GM12878 (cell line): ENCODE results near the gene TEX36. TPM values are rescaled to one million over a fixed set of nuclear protein-coding genes. Genes with fewer than 3 reads are reported as not detected.

Source experiments
- ATAC-seq: fragments of 200-7000 bp; cut with Tn5 transposase; 3 replicates; pipeline ENCODE4 v1.9.1; 2020; ENCODE audit warnings: mild to moderate bottlenecking, moderate library complexity
- BruUV-seq: library from RNA; stranded (reverse); fragments of 400-500 nt; replicated peaks from 2 replicates; lab custom pipeline; 2021; lab: Mats Ljungman, UMichigan
- CTCF ChIA-PET: fragments of 300-600 bp; sonication (Branson Sonifier 250); formaldehyde crosslinking; extraction: SDS; loops from one replicate; lab custom pipeline; 2021; ENCODE audit warnings: inconsistent platforms; lab: Yijun Ruan, JAX
- POLR2A ChIA-PET: fragments of 350-600 bp; formaldehyde crosslinking; extraction: SDS; loops from one replicate; lab custom pipeline; 2021; ENCODE audit warnings: inconsistent platforms; lab: Charles Lee
- RAD21 ChIA-PET: fragments of 300-600 bp; sonication (Branson Sonifier 250); formaldehyde crosslinking; loops from one replicate; lab custom pipeline; 2023; ENCODE audit warnings: antibody characterized with exemption; ENCODE audit not compliant: unreplicated experiment; lab: Charles Lee
- SMC1A ChIA-PET: fragments of 300-600 bp; sonication (Branson Sonifier 250); formaldehyde crosslinking; loops from one replicate; lab custom pipeline; 2023; ENCODE audit not compliant: unreplicated experiment, uncharacterized antibody; lab: Charles Lee
- DNase-seq: peaks from one replicate; pipeline ENCODE4 v3.0.0-alpha.2; 2011; ENCODE audit warnings: low read depth, low spot score
- FAIRE-seq: peaks from 3 replicates; lab custom pipeline; 2011; peaks lifted over from hg19 to GRCh38; lab: Jason Lieb, UNC
- H2AFZ ChIP-seq: 2 replicates; pipeline ENCODE4 v1.6.0; 2011; ENCODE audit warnings: low read depth, low read length, control low read depth; ENCODE audit not compliant: control insufficient read depth
- H3K27ac ChIP-seq: 2 replicates; pipeline ENCODE4 v1.5.1; 2011; ENCODE audit warnings: control low read depth; ENCODE audit not compliant: control insufficient read depth, insufficient read depth
- H3K27me3 ChIP-seq, 2 experiments: replicated peaks in 1 of 2; 2 replicates each; pipeline versions ENCODE4 v1.6.0 to v1.6.1; 2011; ENCODE audit warnings: low read length in 1 of 2; ENCODE audit not compliant: control insufficient read depth in 2 of 2, insufficient read depth in 2 of 2
- H3K36me3 ChIP-seq, 2 experiments: 2 replicates each; pipeline ENCODE4 v1.5.1; 2011; ENCODE audit warnings: low read length in 1 of 2; ENCODE audit not compliant: control insufficient read depth in 2 of 2, insufficient read depth in 2 of 2
- H3K4me1 ChIP-seq: 2 replicates; pipeline ENCODE4 v1.6.1; 2011; ENCODE audit warnings: mild to moderate bottlenecking, low read length, moderate library complexity, mixed read lengths; ENCODE audit not compliant: control insufficient read depth, insufficient read depth
- H3K4me2 ChIP-seq: 2 replicates; pipeline ENCODE4 v1.6.0; 2011; ENCODE audit warnings: control low read depth; ENCODE audit not compliant: control insufficient read depth, insufficient read depth
- H3K4me3 ChIP-seq: fragments of 200-600 bp; sonication (generic); 2 replicates; pipeline ENCODE4 v1.5.1; 2016
- H3K79me2 ChIP-seq: 2 replicates; pipeline ENCODE4 v1.6.0; 2011; ENCODE audit warnings: low read length; ENCODE audit not compliant: control insufficient read depth, insufficient read depth
- H3K9ac ChIP-seq: 2 replicates; pipeline ENCODE4 v1.8.0; 2011; ENCODE audit warnings: low read length, control low read depth, mixed read lengths; ENCODE audit not compliant: control insufficient read depth, insufficient read depth
- H3K9me3 ChIP-seq: replicated peaks from 3 replicates; pipeline ENCODE4 v1.5.1; 2011; ENCODE audit warnings: mild to moderate bottlenecking, low read length; ENCODE audit not compliant: control insufficient read depth, insufficient read depth
- H4K20me1 ChIP-seq: 2 replicates; pipeline ENCODE4 v1.6.0; 2011; ENCODE audit not compliant: control insufficient read depth, insufficient read depth
- ATF2 ChIP-seq: IDR thresholded peaks from 2 replicates; pipeline ENCODE4 v1.6.1; 2012; ENCODE audit warnings: low read length, inconsistent platforms
- CBX5 ChIP-seq: sonication (generic); IDR thresholded peaks from 2 replicates; pipeline ENCODE4 v1.6.1; 2016; ENCODE audit warnings: low read depth, moderate library complexity, mild to moderate bottlenecking, inconsistent platforms
- IKZF2 ChIP-seq, 2 experiments: fragments of 450-650 bp; IDR thresholded peaks; 2 replicates each; pipeline ENCODE4 v1.6.1; 2017; ENCODE audit warnings: mild to moderate bottlenecking in 2 of 2, moderate library complexity in 2 of 2
- KAT2A ChIP-seq: conservative IDR thresholded peaks from 2 replicates; pipeline ENCODE4 v1.6.1; 2011; ENCODE audit warnings: low read depth, low read length; ENCODE audit not compliant: control insufficient read depth
- KDM1A ChIP-seq: fragments of 200-600 bp; sonication (generic); IDR thresholded peaks from 2 replicates; pipeline ENCODE4 v1.6.1; 2016; ENCODE audit warnings: borderline replicate concordance
- NBN ChIP-seq: fragments of 450-650 bp; IDR thresholded peaks from 2 replicates; pipeline ENCODE4 v1.6.1; 2016
- RAD51 ChIP-seq: fragments of 450-650 bp; IDR thresholded peaks from 2 replicates; pipeline ENCODE4 v1.6.1; 2016; ENCODE audit warnings: moderate library complexity, mild to moderate bottlenecking, inconsistent platforms
- SP1 ChIP-seq: IDR thresholded peaks from one replicate; pipeline ENCODE4 v1.6.1; 2011; ENCODE audit warnings: low read depth, low read length
- SREBF1 ChIP-seq: IDR thresholded peaks from 2 replicates; pipeline ENCODE4 v1.6.1; 2012; ENCODE audit warnings: mild to moderate bottlenecking, low read length
- TAF1 ChIP-seq: IDR thresholded peaks from 2 replicates; pipeline ENCODE4 v1.6.1; 2011; ENCODE audit warnings: mild to moderate bottlenecking, low read depth, low read length, borderline replicate concordance
- WGBS: methylation state at CpG from one replicate; pipeline ENCODE4 v1.1.6; 2016; ENCODE audit warnings: low lambda C conversion rate; ENCODE audit not compliant: insufficient replicate concordance, insufficient coverage; ENCODE audit errors: missing lambda C conversion rate; 5-methylcytosine and 5-hydroxymethylcytosine counted together
- in situ Hi-C: fragments of 300-500 bp; cut with MboI; formaldehyde crosslinking; loops from 9 replicates; pipeline ENCODE4 v1.14.3; 2018; ENCODE audit warnings: mixed read lengths
- intact Hi-C: fragments of 100-400 bp; cut with micrococcal nuclease; formaldehyde crosslinking; loops from one replicate; pipeline ENCODE4 v1.14.2; 2022; ENCODE audit not compliant: unreplicated experiment
- polyA plus RNA-seq, 11 experiments: library from polyadenylated mRNA; depleted of rRNA in 4 of 11; unstranded in 6 of 11; stranded (reverse) in 5 of 11; fragments of >200 nt; fragmentation: Nextera tagmentation in 4 of 11; fragmentation: Illumina TruSeq in 1 of 11; extraction: Ambion mirVana in 4 of 11; extraction: Trizol in 1 of 11; gene quantifications; 1 replicate in 1 of 11; 2 replicates in 10 of 11; pipeline versions ENCODE4 v1.2.1 to v1.2.3, GENCODE V29; 2011 to 2016; ENCODE audit warnings: inconsistent platforms in 2 of 11, missing spikeins in 2 of 11, low read depth in 1 of 11
- total RNA-seq, 4 experiments: library from RNA; depleted of rRNA in 3 of 4; stranded (reverse); fragments of >200 nt in 3 of 4; fragmentation: Illumina TruSeq in 1 of 4; extraction: Trizol in 1 of 4; gene quantifications; 2 replicates each; pipeline versions ENCODE4 v1.2.1 to v1.2.3, GENCODE V29; 2013 to 2021
- TF ChIP-seq, protein P1 (sequence below): IDR thresholded peaks from 2 replicates; pipeline ENCODE4 v1.6.1; 2012; ENCODE audit warnings: low read depth, low read length, improper control_type of control experiment
- TF ChIP-seq, protein P2 (sequence below): IDR thresholded peaks from 2 replicates; pipeline ENCODE4 v1.6.1; 2012; ENCODE audit warnings: low read depth, low read length, improper control_type of control experiment
- TF ChIP-seq, protein P3 (sequence below): fragments of 150-350 bp; IDR thresholded peaks from 2 replicates; pipeline ENCODE4 v1.6.1; 2014; ENCODE audit warnings: mild to moderate bottlenecking, low read depth, low read length

TEX36 gene
- total and polyA plus RNA-seq, 10 of the 15 experiments (the other 5 are each of a cell fraction or from before 2014, with no cell fraction given), result not detected

DNA sequence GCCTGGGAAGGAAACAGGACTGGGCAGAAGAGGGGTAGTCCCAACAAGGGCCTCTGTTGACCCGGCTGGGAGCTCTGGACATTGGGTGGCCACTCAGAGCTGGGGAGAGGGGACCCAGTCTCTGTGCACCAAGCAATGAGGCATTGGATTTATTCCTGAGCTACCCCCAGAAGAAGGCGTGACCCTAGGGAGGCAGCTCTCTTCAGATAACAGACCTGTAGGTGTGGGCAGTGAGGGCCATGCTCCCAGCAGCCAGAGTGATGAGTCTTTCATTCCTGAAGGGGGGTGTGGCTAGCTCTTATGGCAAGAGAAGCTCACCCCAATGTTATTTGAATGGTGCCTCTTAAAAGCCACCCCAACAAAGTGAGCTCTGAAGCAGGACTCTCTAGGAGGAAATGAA is 20.4 kb downstream of the TEX36 start:
- SMC1A ChIA-PET, result no interaction called here
- Histone ChIP-seq H3K27ac (no peak overlapping the region), H3K27me3 (no peaks in the 10 kb centered on the region), H3K4me2 (no peak overlapping the region), H2AFZ (no peak overlapping the region), H3K4me3 (no peak overlapping the region), H3K36me3 (no peaks in the 10 kb centered on the region), H3K79me2 (no peaks in the 10 kb centered on the region), H3K9ac (no peak overlapping the region), H4K20me1 (no peaks in the 10 kb centered on the region), H3K9me3 (no peaks in the 10 kb centered on the region), H3K4me1 (no peaks in the 10 kb centered on the region)
- TF ChIP-seq, protein P1, sequence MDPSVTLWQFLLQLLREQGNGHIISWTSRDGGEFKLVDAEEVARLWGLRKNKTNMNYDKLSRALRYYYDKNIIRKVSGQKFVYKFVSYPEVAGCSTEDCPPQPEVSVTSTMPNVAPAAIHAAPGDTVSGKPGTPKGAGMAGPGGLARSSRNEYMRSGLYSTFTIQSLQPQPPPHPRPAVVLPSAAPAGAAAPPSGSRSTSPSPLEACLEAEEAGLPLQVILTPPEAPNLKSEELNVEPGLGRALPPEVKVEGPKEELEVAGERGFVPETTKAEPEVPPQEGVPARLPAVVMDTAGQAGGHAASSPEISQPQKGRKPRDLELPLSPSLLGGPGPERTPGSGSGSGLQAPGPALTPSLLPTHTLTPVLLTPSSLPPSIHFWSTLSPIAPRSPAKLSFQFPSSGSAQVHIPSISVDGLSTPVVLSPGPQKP, result no peak
- TF ChIP-seq SREBF1 (no peak), TAF1 (no peak)
- in situ Hi-C loops (no loop called here), intact Hi-C loops (no loop called here)
- RAD21 ChIA-PET, result no interaction called here
- FAIRE-seq (no peak), ATAC-seq (no peak), DNase-seq (no peak)
- WGBS, result 23% methylated on average over 2 of the region's 2 CpGs
- POLR2A ChIA-PET, result no interaction called here
- BruUV-seq, result no TSS peak
- CTCF ChIA-PET, result no interaction called here

- Histone ChIP-seq H4K20me1 (no peaks in the 10 kb centered on the region), H3K4me2 (no peak overlapping the region), H3K36me3 (no peaks in the 10 kb centered on the region), H3K27me3 (no peaks in the 10 kb centered on the region), H2AFZ (no peak overlapping the region), H3K4me3 (no peak overlapping the region), H3K9ac (no peak overlapping the region), H3K27ac (no peak overlapping the region), H3K9me3 (no peaks in the 10 kb centered on the region), H3K79me2 (no peaks in the 10 kb centered on the region), H3K4me1 (no peaks in the 10 kb centered on the region)
- ATAC-seq, result no peak
- ChIA-PET POLR2A (no interaction called here), CTCF (no interaction called here), RAD21 (no interaction called here), SMC1A (no interaction called here)
- in situ Hi-C loops, result no loop called here
- BruUV-seq, result no TSS peak
- no peak for DNase-seq
- intact Hi-C loops, result no loop called here
- WGBS, result 21% methylated on average over 7 of the region's 7 CpGs
- FAIRE-seq, result no peak
- no peak for TF ChIP-seq RAD51
- no peak for TF ChIP-seq IKZF2 (IDR thresholded peaks at IDR 0.05)
- TF ChIP-seq SP1, result no peak
- TF ChIP-seq, protein P2, sequence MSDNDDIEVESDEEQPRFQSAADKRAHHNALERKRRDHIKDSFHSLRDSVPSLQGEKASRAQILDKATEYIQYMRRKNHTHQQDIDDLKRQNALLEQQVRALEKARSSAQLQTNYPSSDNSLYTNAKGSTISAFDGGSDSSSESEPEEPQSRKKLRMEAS, result no peak
- no peak for TF ChIP-seq KDM1A
- TF ChIP-seq ATF2, result no peak
- no peak for TF ChIP-seq KAT2A
- no peak for TF ChIP-seq CBX5
- TF ChIP-seq, protein P3, sequence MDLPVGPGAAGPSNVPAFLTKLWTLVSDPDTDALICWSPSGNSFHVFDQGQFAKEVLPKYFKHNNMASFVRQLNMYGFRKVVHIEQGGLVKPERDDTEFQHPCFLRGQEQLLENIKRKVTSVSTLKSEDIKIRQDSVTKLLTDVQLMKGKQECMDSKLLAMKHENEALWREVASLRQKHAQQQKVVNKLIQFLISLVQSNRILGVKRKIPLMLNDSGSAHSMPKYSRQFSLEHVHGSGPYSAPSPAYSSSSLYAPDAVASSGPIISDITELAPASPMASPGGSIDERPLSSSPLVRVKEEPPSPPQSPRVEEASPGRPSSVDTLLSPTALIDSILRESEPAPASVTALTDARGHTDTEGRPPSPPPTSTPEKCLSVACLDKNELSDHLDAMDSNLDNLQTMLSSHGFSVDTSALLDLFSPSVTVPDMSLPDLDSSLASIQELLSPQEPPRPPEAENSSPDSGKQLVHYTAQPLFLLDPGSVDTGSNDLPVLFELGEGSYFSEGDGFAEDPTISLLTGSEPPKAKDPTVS, result no peak
- TF ChIP-seq NBN, result no peak
Observed at GRCh38 chr10:125661941-125662515, 20.9 kb downstream of the TEX36 start.
